ENCODE measurements around the gene WNT1. TPM values are rescaled to one million over a fixed set of nuclear protein-coding genes. Genes with fewer than 3 reads are reported as not detected.

Gene WNT1
- total RNA-seq, 2 experiments from 2014 or later: not detected

DNA sequence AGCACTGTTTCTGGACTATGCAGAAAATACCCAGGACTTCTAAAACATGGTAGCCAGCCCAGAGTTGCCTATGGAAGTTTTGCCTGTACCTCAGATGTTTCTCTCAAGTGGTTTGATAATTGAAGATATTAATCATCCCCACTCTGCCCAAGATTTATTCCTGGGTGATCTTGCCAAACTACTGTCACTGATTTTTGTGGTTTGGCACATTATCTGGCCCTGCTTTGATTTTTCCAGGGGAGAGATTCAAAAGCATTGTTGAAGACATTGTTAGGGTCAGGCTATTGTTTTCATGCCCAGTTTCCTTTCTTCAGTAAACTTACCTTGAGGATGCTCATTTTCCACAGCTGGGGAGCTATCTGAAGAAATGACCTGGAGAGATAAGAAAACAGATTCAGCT is 34.6 kb downstream of the WNT1 start:
- H3K4me3 Mint-ChIP-seq: no peak overlapping the region
- ChIA-PET CTCF (interaction anchor here (0.9 to 7.6 kb wide), 5 partner anchors 11 to 122 kb away, joined by 3 to 57 read pairs (median 10); no protein-coding TSS in a partner anchor), POLR2A (interaction anchor here (1.0 to 1.5 kb wide), 3 partner anchors 13 to 175 kb away, joined by 3 to 4 read pairs (median 3); no protein-coding TSS in a partner anchor)
- no peak overlapping the region for H3K27ac Mint-ChIP-seq
- TF ChIP-seq, protein P1, sequence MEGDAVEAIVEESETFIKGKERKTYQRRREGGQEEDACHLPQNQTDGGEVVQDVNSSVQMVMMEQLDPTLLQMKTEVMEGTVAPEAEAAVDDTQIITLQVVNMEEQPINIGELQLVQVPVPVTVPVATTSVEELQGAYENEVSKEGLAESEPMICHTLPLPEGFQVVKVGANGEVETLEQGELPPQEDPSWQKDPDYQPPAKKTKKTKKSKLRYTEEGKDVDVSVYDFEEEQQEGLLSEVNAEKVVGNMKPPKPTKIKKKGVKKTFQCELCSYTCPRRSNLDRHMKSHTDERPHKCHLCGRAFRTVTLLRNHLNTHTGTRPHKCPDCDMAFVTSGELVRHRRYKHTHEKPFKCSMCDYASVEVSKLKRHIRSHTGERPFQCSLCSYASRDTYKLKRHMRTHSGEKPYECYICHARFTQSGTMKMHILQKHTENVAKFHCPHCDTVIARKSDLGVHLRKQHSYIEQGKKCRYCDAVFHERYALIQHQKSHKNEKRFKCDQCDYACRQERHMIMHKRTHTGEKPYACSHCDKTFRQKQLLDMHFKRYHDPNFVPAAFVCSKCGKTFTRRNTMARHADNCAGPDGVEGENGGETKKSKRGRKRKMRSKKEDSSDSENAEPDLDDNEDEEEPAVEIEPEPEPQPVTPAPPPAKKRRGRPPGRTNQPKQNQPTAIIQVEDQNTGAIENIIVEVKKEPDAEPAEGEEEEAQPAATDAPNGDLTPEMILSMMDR (IDR thresholded peaks at IDR 0.05): no peak
- H3K4me1 Mint-ChIP-seq (ENCODE audit: low read depth): peaks cover 11% of the 10 kb centered on the region
- intact Hi-C loops (cut with micrococcal nuclease): no loop called here
- H3K9me3 Mint-ChIP-seq: no peaks in the 10 kb centered on the region
- ATAC-seq (no peak), DNase-seq (no peak)
- H3K36me3 Mint-ChIP-seq (ENCODE audit: low read depth): peaks cover 36% of the 10 kb centered on the region
- no peaks in the 10 kb centered on the region for H3K27me3 Mint-ChIP-seq

DNA sequence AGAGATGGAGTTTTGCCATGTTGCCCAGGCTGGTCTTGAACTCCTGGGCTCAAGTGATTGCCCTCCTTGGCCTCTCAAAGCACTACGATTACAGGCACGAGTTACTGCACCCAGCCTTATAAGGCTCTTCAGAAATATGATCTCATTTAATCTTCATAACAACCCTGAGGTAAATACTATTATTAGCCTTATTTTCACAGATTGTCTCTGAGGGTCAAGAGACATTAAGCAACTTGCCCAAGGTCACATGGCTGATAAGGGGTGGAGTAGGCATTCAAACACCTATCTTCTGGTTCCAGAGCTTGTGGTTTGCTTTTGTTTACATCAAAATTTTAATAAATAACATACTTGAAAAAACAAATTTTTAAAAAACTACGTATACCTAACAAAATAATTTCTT is 35.3 kb downstream of the WNT1 start:
- intact Hi-C loops (cut with micrococcal nuclease): no loop called here
- DNase-seq (no peak), ATAC-seq (no peak)
- POLR2A ChIA-PET: interaction anchor here (0.6 to 1.5 kb wide), 4 partner anchors 15 to 175 kb away, joined by 3 to 4 read pairs (median 3); no protein-coding TSS in a partner anchor
- Mint-ChIP-seq H3K4me3 (no peak overlapping the region), H3K27ac (no peak overlapping the region), H3K4me1 (ENCODE audit: low read depth) (peaks cover 13% of the 10 kb centered on the region), H3K36me3 (ENCODE audit: low read depth) (peaks cover 31% of the 10 kb centered on the region), H3K9me3 (no peaks in the 10 kb centered on the region), H3K27me3 (no peaks in the 10 kb centered on the region)
- CTCF ChIA-PET: interaction anchor here (0.9 to 7.6 kb wide), 5 partner anchors 12 to 122 kb away, joined by 3 to 57 read pairs (median 10); no protein-coding TSS in a partner anchor
- TF ChIP-seq, protein P1 (IDR thresholded peaks at IDR 0.05): no peak

- no peaks in the 10 kb centered on the region for H3K9me3 Mint-ChIP-seq
- ATAC-seq: no peak
- H3K4me3 Mint-ChIP-seq: no peak overlapping the region
- POLR2A ChIA-PET: no interaction called here
- no peak for DNase-seq
- intact Hi-C loops (cut with micrococcal nuclease): no loop called here
- CTCF ChIA-PET: interaction anchor here (0.8 to 7.6 kb wide), 5 partner anchors 13 to 123 kb away, joined by 3 to 57 read pairs (median 10); no protein-coding TSS in a partner anchor
- no peaks in the 10 kb centered on the region for H3K27me3 Mint-ChIP-seq
- TF ChIP-seq, protein P1 (IDR thresholded peaks at IDR 0.05): no peak
- H3K36me3 Mint-ChIP-seq (ENCODE audit: low read depth): peaks cover 31% of the 10 kb centered on the region
- peaks cover 19% of the 10 kb centered on the region for H3K4me1 Mint-ChIP-seq (ENCODE audit: low read depth)
- H3K27ac Mint-ChIP-seq: no peak overlapping the region
Measured at GRCh38 chr12:49014547-49014946, 36.4 kb downstream of the WNT1 start.

DNA sequence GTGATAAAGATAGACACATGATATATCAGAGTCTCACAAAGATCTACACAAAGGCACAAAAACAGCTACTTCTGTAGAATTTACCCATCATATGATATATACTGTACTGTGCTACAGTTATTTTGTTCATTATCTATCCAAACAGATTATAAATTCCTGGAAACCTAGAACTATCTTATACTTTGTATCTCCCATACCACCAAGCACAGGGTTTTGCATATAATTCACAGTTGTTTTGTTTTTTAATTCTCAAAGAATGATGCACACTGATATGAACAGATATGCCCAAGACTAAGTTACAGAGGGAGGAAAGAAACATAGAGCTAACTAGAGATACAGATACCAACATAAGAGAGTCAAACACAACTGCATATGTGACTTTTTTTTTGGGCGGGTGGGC is 37.1 kb downstream of the WNT1 start:
- TF ChIP-seq, protein P1 (IDR thresholded peaks at IDR 0.05): no peak
- H3K27ac Mint-ChIP-seq: no peak overlapping the region
- no peak for DNase-seq
- H3K9me3 Mint-ChIP-seq: no peaks in the 10 kb centered on the region
- H3K36me3 Mint-ChIP-seq (ENCODE audit: low read depth): peaks cover 30% of the 10 kb centered on the region
- ATAC-seq: no peak
- no peaks in the 10 kb centered on the region for H3K27me3 Mint-ChIP-seq
- CTCF ChIA-PET: interaction anchor here (0.8 to 7.6 kb wide), 5 partner anchors 18 to 74 kb away, joined by 4 to 57 read pairs (median 6); no protein-coding TSS in a partner anchor
- POLR2A ChIA-PET: no interaction called here
- peaks cover 23% of the 10 kb centered on the region for H3K4me1 Mint-ChIP-seq (ENCODE audit: low read depth)
- no peak overlapping the region for H3K4me3 Mint-ChIP-seq
- intact Hi-C loops (cut with micrococcal nuclease): no loop called here

GRCh38 chr12:49017891-49018260 is 39.8 kb downstream of the WNT1 start:
- H3K27me3 Mint-ChIP-seq: no peaks in the 10 kb centered on the region
- intact Hi-C loops (cut with micrococcal nuclease): no loop called here
- H3K36me3 Mint-ChIP-seq (ENCODE audit: low read depth): peaks cover 27% of the 10 kb centered on the region
- H3K4me1 Mint-ChIP-seq (ENCODE audit: low read depth): peaks cover 23% of the 10 kb centered on the region
- TF ChIP-seq, protein P1 (IDR thresholded peaks at IDR 0.05): no peak
- peak overlapping the region; percentile 98 for H3K27ac Mint-ChIP-seq
- ATAC-seq: peak; percentile 38
- ChIA-PET CTCF (interaction anchor here (0.7 to 7.6 kb wide), 12 partner anchors 9 to 165 kb away, joined by 3 to 57 read pairs (median 3); partner anchors contain the start of genes DDN, FKBP11 and RHEBL1), POLR2A (interaction anchor here (0.7 to 2.4 kb wide), 12 partner anchors 14 to 113 kb away, joined by 3 to 10 read pairs (median 4); partner anchors contain the start of genes DDN, FKBP11 and RHEBL1)
- DNase-seq: peak; percentile 73
- peak overlapping the region; percentile 95 for H3K4me3 Mint-ChIP-seq
- H3K9me3 Mint-ChIP-seq: no peaks in the 10 kb centered on the region
